Lower leg skin (tissue), 4 donors: ENCODE measurements around the gene RAB30. TPM values are rescaled to one million over a fixed set of nuclear protein-coding genes. Genes with fewer than 3 reads are reported as not detected.

Experiments
- DNase-seq, 2 donors: peaks; one replicate each; pipeline ENCODE4 v3.0.0-alpha.2; 2019; ENCODE audit warnings: low spot score in 2 of 2
- H3K4me3 ChIP-seq: fragments of 200-600 bp; sonication (generic); 2 replicates; pipeline ENCODE4 v1.5.1; 2017; ENCODE audit warnings: mild to moderate bottlenecking, low read depth; ENCODE audit not compliant: poor library complexity, severe bottlenecking
- POLR2A ChIP-seq, 2 donors: fragments of 450-650 bp; IDR thresholded peaks; one replicate each; pipeline ENCODE4 v1.6.1; 2016 to 2017; ENCODE audit warnings: antibody characterized with exemption in 2 of 2, mild to moderate bottlenecking in 1 of 2, moderate library complexity in 1 of 2
- WGBS, 2 donors: methylation state at CpG; one replicate each; pipeline ENCODE4 v1.1.5; 2018; 5-methylcytosine and 5-hydroxymethylcytosine counted together
- intact Hi-C: fragments of 100-400 bp; cut with DNase I; formaldehyde crosslinking; loops from one replicate; pipeline ENCODE4 v1.15.0; 2023; ENCODE audit warnings: low total_unique reads
- total RNA-seq, 4 donors: library from RNA; depleted of rRNA; stranded (reverse); fragments of >200 nt; gene quantifications; one replicate each; pipeline ENCODE4 v1.1.0, GENCODE V29; 2016
- TF ChIP-seq, protein P1 (sequence below), 3 donors: fragments of 450-650 bp; IDR thresholded peaks; one replicate each; pipeline ENCODE4 v1.5.1; 2016; ENCODE audit warnings: antibody characterized with exemption in 3 of 3, mild to moderate bottlenecking in 3 of 3, moderate library complexity in 2 of 3

The RAB30 gene
- total RNA-seq: 10 to 100 TPM; 13.4 to 53.9 (median 25.7) TPM

- peak within 1 kb of the TSS; percentile 58 for H3K4me3 ChIP-seq
- peak; percentile 99 to 100 for DNase-seq
- TF ChIP-seq POLR2A (IDR thresholded peaks at IDR 0.05): peak in 1 of 2 donors; percentile 72
- TF ChIP-seq, protein P1, sequence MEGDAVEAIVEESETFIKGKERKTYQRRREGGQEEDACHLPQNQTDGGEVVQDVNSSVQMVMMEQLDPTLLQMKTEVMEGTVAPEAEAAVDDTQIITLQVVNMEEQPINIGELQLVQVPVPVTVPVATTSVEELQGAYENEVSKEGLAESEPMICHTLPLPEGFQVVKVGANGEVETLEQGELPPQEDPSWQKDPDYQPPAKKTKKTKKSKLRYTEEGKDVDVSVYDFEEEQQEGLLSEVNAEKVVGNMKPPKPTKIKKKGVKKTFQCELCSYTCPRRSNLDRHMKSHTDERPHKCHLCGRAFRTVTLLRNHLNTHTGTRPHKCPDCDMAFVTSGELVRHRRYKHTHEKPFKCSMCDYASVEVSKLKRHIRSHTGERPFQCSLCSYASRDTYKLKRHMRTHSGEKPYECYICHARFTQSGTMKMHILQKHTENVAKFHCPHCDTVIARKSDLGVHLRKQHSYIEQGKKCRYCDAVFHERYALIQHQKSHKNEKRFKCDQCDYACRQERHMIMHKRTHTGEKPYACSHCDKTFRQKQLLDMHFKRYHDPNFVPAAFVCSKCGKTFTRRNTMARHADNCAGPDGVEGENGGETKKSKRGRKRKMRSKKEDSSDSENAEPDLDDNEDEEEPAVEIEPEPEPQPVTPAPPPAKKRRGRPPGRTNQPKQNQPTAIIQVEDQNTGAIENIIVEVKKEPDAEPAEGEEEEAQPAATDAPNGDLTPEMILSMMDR (IDR thresholded peaks at IDR 0.05): no peak
- intact Hi-C loops: no loop called here
- 0% methylated on average over 35 of the region's 35 CpGs for WGBS, 2 donors
Measured at GRCh38 chr11:83071567-83072349, at the start of gene RAB30. Gene RAB30 (minus strand): TSS chr11:83071897. CDS start chr11:82997316, 74,581 bp downstream.

- intact Hi-C loops: no loop called here
- TF ChIP-seq, protein P1 (IDR thresholded peaks at IDR 0.05): no peak
- TF ChIP-seq POLR2A (IDR thresholded peaks at IDR 0.05): no peak
- DNase-seq: no peak
- H3K4me3 ChIP-seq: no peak overlapping the region
Measured at GRCh38 chr11:83120327-83120726, 48.6 kb upstream of the RAB30 start.

GRCh38 chr11:83119216-83119615 lies 47.5 kb upstream of the RAB30 start:
- 82 to 90% methylated on average over 3 of the region's 3 CpGs for WGBS, 2 donors
- TF ChIP-seq, protein P1 (IDR thresholded peaks at IDR 0.05): no peak
- TF ChIP-seq POLR2A (IDR thresholded peaks at IDR 0.05): no peak
- no peak for DNase-seq
- H3K4me3 ChIP-seq: no peak overlapping the region
- intact Hi-C loops: no loop called here

- TF ChIP-seq POLR2A (IDR thresholded peaks at IDR 0.05): no peak
- TF ChIP-seq, protein P1 (IDR thresholded peaks at IDR 0.05): no peak
- no peak overlapping the region for H3K4me3 ChIP-seq
- no peak for DNase-seq
- intact Hi-C loops: no loop called here
Measured at GRCh38 chr11:83118814-83119213, 47.1 kb upstream of the RAB30 start.

DNA sequence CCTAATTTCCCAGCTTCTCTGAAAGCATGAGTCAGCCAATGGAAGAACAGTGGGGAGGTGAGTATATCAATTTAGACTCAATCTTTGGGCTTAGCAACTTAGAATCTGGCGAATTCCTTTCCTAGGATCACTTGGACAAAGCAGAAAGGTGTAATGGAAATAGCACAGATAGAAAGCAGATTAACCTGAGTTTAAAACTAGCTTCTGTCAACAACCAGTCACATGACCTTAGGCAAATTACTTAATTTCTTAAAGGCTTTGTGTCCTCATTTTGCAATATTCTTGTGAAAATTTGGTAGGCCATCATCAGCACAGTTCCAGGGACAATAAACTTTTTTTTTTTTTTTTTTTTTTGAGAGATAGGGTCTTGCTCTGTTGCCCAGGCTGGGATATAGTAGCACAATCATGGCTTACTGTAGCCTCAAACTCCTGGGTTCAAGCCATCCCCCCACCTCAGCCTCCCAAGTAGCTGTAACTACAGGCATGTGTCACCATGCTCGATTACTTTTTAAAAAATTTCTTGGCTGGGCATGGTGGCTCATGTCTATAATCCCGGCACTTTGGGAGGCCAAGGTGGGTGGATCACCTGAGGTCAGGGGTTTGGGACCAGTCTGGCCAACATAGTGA lies 44.4 kb upstream of the RAB30 start:
- intact Hi-C loops: no loop called here
- H3K4me3 ChIP-seq: no peak overlapping the region
- no peak for TF ChIP-seq POLR2A (IDR thresholded peaks at IDR 0.05)
- TF ChIP-seq, protein P1 (IDR thresholded peaks at IDR 0.05): no peak
- DNase-seq: no peak
- 90 to 96% methylated on average over 3 of the region's 3 CpGs for WGBS, 2 donors
